Activated CD8-positive, alpha-beta memory T cell treated with anti-CD3 and anti-CD28 coated beads, Interleukin-2, amount 10 ng/mL, durations not matched to agents 7 days and 5 days (primary cell): Measurements from ENCODE around the gene NOS1. TPM values are rescaled to one million over a fixed set of nuclear protein-coding genes. Genes with fewer than 3 reads are reported as not detected.

Experiments
- ATAC-seq: fragments of 150-1000 bp; cut with Tn5 transposase; one replicate; pipeline ENCODE4 v1.10.0; 2021; ENCODE audit warnings: moderate library complexity
- CTCF ChIA-PET: fragments of 350-600 bp; sonication (Branson Sonifier 250); formaldehyde crosslinking; loops from one replicate; lab custom pipeline; 2021; ENCODE audit warnings: antibody characterized with exemption; lab: Charles Lee
- DNase-seq: peaks from one replicate; pipeline ENCODE4 v3.0.0-alpha.2; 2020
- H3K27ac Mint-ChIP-seq: one replicate; pipeline ENCODE4 v1.8.0; 2021; ENCODE audit warnings: mild to moderate bottlenecking, mixed read lengths
- H3K27me3 Mint-ChIP-seq: one replicate; pipeline ENCODE4 v1.8.0; 2021; ENCODE audit warnings: mixed read lengths
- H3K36me3 Mint-ChIP-seq: one replicate; pipeline ENCODE4 v1.8.0; 2021; ENCODE audit warnings: mild to moderate bottlenecking, mixed read lengths
- H3K4me1 Mint-ChIP-seq: one replicate; pipeline ENCODE4 v1.8.0; 2021; ENCODE audit warnings: mixed read lengths
- H3K4me3 Mint-ChIP-seq: one replicate; pipeline ENCODE4 v1.8.0; 2021; ENCODE audit warnings: mild to moderate bottlenecking, moderate library complexity, mixed read lengths
- H3K9me3 Mint-ChIP-seq: one replicate; pipeline ENCODE4 v1.8.0; 2022; ENCODE audit warnings: low read depth, mixed read lengths
- total RNA-seq, 2 experiments: library from RNA; stranded (reverse); gene quantifications; one replicate each; pipeline ENCODE4 v1.2.3, GENCODE V29; 2021

NOS1 gene
- total RNA-seq, 2 experiments from 2014 or later = not detected

GRCh38 chr12:117218149-117218548 is 143.3 kb downstream of the NOS1 start:
- Mint-ChIP-seq H3K27me3 (peaks cover 10% of the 10 kb centered on the region), H3K9me3 (no peaks in the 10 kb centered on the region), H3K36me3 (no peaks in the 10 kb centered on the region), H3K27ac (no peak overlapping the region), H3K4me3 (no peak overlapping the region), H3K4me1 (no peaks in the 10 kb centered on the region)
- ATAC-seq = no peak
- CTCF ChIA-PET = no interaction called here
- DNase-seq = no peak

GRCh38 chr12:117216686-117217085 is 144.7 kb downstream of the NOS1 start:
- Mint-ChIP-seq H3K27ac (no peak overlapping the region), H3K9me3 (no peaks in the 10 kb centered on the region), H3K36me3 (no peaks in the 10 kb centered on the region), H3K4me3 (no peak overlapping the region), H3K4me1 (no peaks in the 10 kb centered on the region), H3K27me3 (peaks cover 16% of the 10 kb centered on the region)
- no peak for DNase-seq
- CTCF ChIA-PET = no interaction called here
- no peak for ATAC-seq

- ATAC-seq = no peak
- Mint-ChIP-seq H3K27me3 (peaks cover 22% of the 10 kb centered on the region), H3K27ac (no peak overlapping the region), H3K9me3 (no peaks in the 10 kb centered on the region), H3K4me3 (no peak overlapping the region), H3K4me1 (no peaks in the 10 kb centered on the region), H3K36me3 (no peaks in the 10 kb centered on the region)
- CTCF ChIA-PET = no interaction called here
- DNase-seq = no peak
Observed at GRCh38 chr12:117214797-117215196, 146.6 kb downstream of the NOS1 start.

GRCh38 chr12:117213295-117213808 is 148.1 kb downstream of the NOS1 start:
- Mint-ChIP-seq H3K27me3 (peaks cover 21% of the 10 kb centered on the region), H3K27ac (no peak overlapping the region), H3K9me3 (no peaks in the 10 kb centered on the region), H3K4me3 (no peak overlapping the region), H3K4me1 (no peaks in the 10 kb centered on the region), H3K36me3 (no peaks in the 10 kb centered on the region)
- DNase-seq (no peak), ATAC-seq (no peak)
- CTCF ChIA-PET = interaction anchor here (0.8 to 1.9 kb wide), 7 partner anchors 11 to 644 kb away, joined by 3 to 9 read pairs (median 4); no protein-coding TSS in a partner anchor

GRCh38 chr12:117212563-117213190 is 148.7 kb downstream of the NOS1 start:
- ATAC-seq (peak; percentile 58), DNase-seq (peak; percentile 70)
- H3K27me3 Mint-ChIP-seq = peaks cover 21% of the 10 kb centered on the region
- no peaks in the 10 kb centered on the region for H3K4me1 Mint-ChIP-seq
- no peak overlapping the region for H3K27ac Mint-ChIP-seq
- CTCF ChIA-PET = interaction anchor here (1.2 to 1.9 kb wide), 6 partner anchors 12 to 644 kb away, joined by 3 to 9 read pairs (median 6); no protein-coding TSS in a partner anchor
- H3K36me3 Mint-ChIP-seq = no peaks in the 10 kb centered on the region
- no peak overlapping the region for H3K4me3 Mint-ChIP-seq
- H3K9me3 Mint-ChIP-seq = no peaks in the 10 kb centered on the region

GRCh38 chr12:117210266-117210918 is 151.0 kb downstream of the NOS1 start:
- no peak overlapping the region for H3K4me3 Mint-ChIP-seq
- H3K27me3 Mint-ChIP-seq = peaks cover 20% of the 10 kb centered on the region

GRCh38 chr12:117209626-117210025 is 151.8 kb downstream of the NOS1 start:
- Mint-ChIP-seq H3K36me3 (no peaks in the 10 kb centered on the region), H3K4me1 (no peaks in the 10 kb centered on the region), H3K27me3 (peaks cover 26% of the 10 kb centered on the region), H3K27ac (no peak overlapping the region), H3K4me3 (no peak overlapping the region), H3K9me3 (no peaks in the 10 kb centered on the region)
- DNase-seq (no peak), ATAC-seq (no peak)
- CTCF ChIA-PET = no interaction called here

More at GRCh38 chr12:117210266-117210918, 151.0 kb downstream of the NOS1 start:
- ATAC-seq (no peak), DNase-seq (no peak)
- no peak overlapping the region for H3K27ac Mint-ChIP-seq
- H3K9me3 Mint-ChIP-seq = no peaks in the 10 kb centered on the region
- CTCF ChIA-PET = interaction anchor here (0.9 to 1.6 kb wide), 3 partner anchors 10 to 627 kb away, joined by 3 to 5 read pairs (median 4); no protein-coding TSS in a partner anchor
- H3K4me1 Mint-ChIP-seq = no peaks in the 10 kb centered on the region
- no peaks in the 10 kb centered on the region for H3K36me3 Mint-ChIP-seq

GRCh38 chr12:117208811-117209455 is 152.5 kb downstream of the NOS1 start:
- ATAC-seq = no peak
- Mint-ChIP-seq H3K9me3 (no peaks in the 10 kb centered on the region), H3K27me3 (peaks cover 29% of the 10 kb centered on the region), H3K27ac (no peak overlapping the region), H3K4me3 (no peak overlapping the region), H3K36me3 (no peaks in the 10 kb centered on the region), H3K4me1 (no peaks in the 10 kb centered on the region)
- CTCF ChIA-PET = interaction anchor here (0.6 kb wide), 1 partner anchor 835 kb away, joined by 3 read pairs; no protein-coding TSS in a partner anchor
- DNase-seq = no peak

- ATAC-seq (no peak), DNase-seq (no peak)
- H3K4me3 Mint-ChIP-seq = no peak overlapping the region
- H3K27ac Mint-ChIP-seq = no peak overlapping the region
- no peaks in the 10 kb centered on the region for H3K4me1 Mint-ChIP-seq
- H3K9me3 Mint-ChIP-seq = no peaks in the 10 kb centered on the region
- peaks cover 29% of the 10 kb centered on the region for H3K27me3 Mint-ChIP-seq
- CTCF ChIA-PET = interaction anchor here (0.6 kb wide), 1 partner anchor 835 kb away, joined by 3 read pairs; no protein-coding TSS in a partner anchor
- no peaks in the 10 kb centered on the region for H3K36me3 Mint-ChIP-seq
Observed at GRCh38 chr12:117208206-117208605, 153.2 kb downstream of the NOS1 start.

- no peaks in the 10 kb centered on the region for H3K4me1 Mint-ChIP-seq
- no peak for ATAC-seq
- no peak overlapping the region for H3K4me3 Mint-ChIP-seq
- no peak overlapping the region for H3K27ac Mint-ChIP-seq
- CTCF ChIA-PET = no interaction called here
- no peak for DNase-seq
- H3K36me3 Mint-ChIP-seq = no peaks in the 10 kb centered on the region
- no peaks in the 10 kb centered on the region for H3K9me3 Mint-ChIP-seq
- H3K27me3 Mint-ChIP-seq = peaks cover 25% of the 10 kb centered on the region
Observed at GRCh38 chr12:117207675-117208074, 153.8 kb downstream of the NOS1 start.

GRCh38 chr12:117202556-117202955 is 158.9 kb downstream of the NOS1 start:
- no peak overlapping the region for H3K4me3 Mint-ChIP-seq
- no peaks in the 10 kb centered on the region for H3K4me1 Mint-ChIP-seq
- H3K27me3 Mint-ChIP-seq = peaks cover 30% of the 10 kb centered on the region
- H3K27ac Mint-ChIP-seq = no peak overlapping the region
- CTCF ChIA-PET = no interaction called here
- H3K36me3 Mint-ChIP-seq = no peaks in the 10 kb centered on the region
- DNase-seq = no peak
- ATAC-seq = no peak
- no peaks in the 10 kb centered on the region for H3K9me3 Mint-ChIP-seq

- Mint-ChIP-seq H3K27ac (no peak overlapping the region), H3K27me3 (peaks cover 30% of the 10 kb centered on the region), H3K4me1 (no peaks in the 10 kb centered on the region), H3K36me3 (no peaks in the 10 kb centered on the region), H3K4me3 (no peak overlapping the region), H3K9me3 (no peaks in the 10 kb centered on the region)
- ATAC-seq (no peak), DNase-seq (no peak)
- CTCF ChIA-PET = interaction anchor here (0.7 kb wide), 1 partner anchor 278 kb away, joined by 4 read pairs; no protein-coding TSS in a partner anchor
Observed at GRCh38 chr12:117202033-117202432, 159.4 kb downstream of the NOS1 start.
